MCF 10A (cell line): ENCODE results near the gene SLC6A3. TPM values are rescaled to one million over a fixed set of nuclear protein-coding genes. Genes with fewer than 3 reads are reported as not detected.

ENCODE experiments used
- BruUV-seq: library from RNA; stranded (reverse); fragments of 400-500 nt; replicated peaks from 2 replicates; lab custom pipeline; 2021; lab: Mats Ljungman, UMichigan
- CTCF ChIA-PET: fragments of 300-600 bp; sonication (Branson Sonifier 250); formaldehyde crosslinking; extraction: SDS; loops from one replicate; lab custom pipeline; 2021; ENCODE audit warnings: antibody characterized with exemption, inconsistent platforms; lab: Yijun Ruan, JAX
- POLR2A ChIA-PET: fragments of 300-600, 350-650 bp; sonication (Branson Sonifier 250); formaldehyde crosslinking; extraction: SDS; loops from one replicate; lab custom pipeline; 2020; ENCODE audit warnings: antibody characterized with exemption, inconsistent platforms; lab: Yijun Ruan, JAX
- DNase-seq: peaks from one replicate; pipeline ENCODE4 v3.0.0-alpha.2; 2018; ENCODE audit not compliant: unreplicated experiment
- H3K27ac Mint-ChIP-seq: one replicate; pipeline ENCODE4 v1.8.0; 2022; ENCODE audit warnings: mild to moderate bottlenecking, low read depth, mixed read lengths; ENCODE audit not compliant: unreplicated experiment
- H3K27me3 Mint-ChIP-seq: one replicate; pipeline ENCODE4 v1.8.0; 2022; ENCODE audit warnings: mixed read lengths; ENCODE audit not compliant: insufficient read depth, unreplicated experiment
- H3K36me3 Mint-ChIP-seq: one replicate; pipeline ENCODE4 v1.8.0; 2022; ENCODE audit warnings: mild to moderate bottlenecking, moderate library complexity, mixed read lengths; ENCODE audit not compliant: insufficient read depth, unreplicated experiment
- H3K4me1 Mint-ChIP-seq: one replicate; pipeline ENCODE4 v1.8.0; 2022; ENCODE audit warnings: mixed read lengths; ENCODE audit not compliant: insufficient read depth, unreplicated experiment
- H3K4me3 Mint-ChIP-seq: one replicate; pipeline ENCODE4 v1.8.0; 2022; ENCODE audit warnings: mild to moderate bottlenecking, moderate library complexity, mixed read lengths; ENCODE audit not compliant: unreplicated experiment
- H3K9me3 Mint-ChIP-seq: one replicate; pipeline ENCODE4 v1.8.0; 2022; ENCODE audit warnings: mixed read lengths; ENCODE audit not compliant: unreplicated experiment
- CTCF ChIP-seq: fragments of 200-600 bp; IDR thresholded peaks from one replicate; pipeline ENCODE4 v1.8.0; 2022; ENCODE audit warnings: antibody characterized with exemption, mild to moderate bottlenecking; ENCODE audit not compliant: unreplicated experiment
- intact Hi-C: fragments of 100-400 bp; cut with micrococcal nuclease; formaldehyde crosslinking; loops from 2 replicates; pipeline ENCODE4 v1.14.1; 2022
- total RNA-seq: library from RNA; stranded (reverse); gene quantifications from 2 replicates; pipeline ENCODE4 v1.2.3, GENCODE V29; 2022

SLC6A3 gene
- total RNA-seq, 1 experiment from 2014 or later: not detected

GRCh38 chr5:1480806-1481205 is 35.6 kb upstream of the SLC6A3 start:
- BruUV-seq: no TSS peak
- Mint-ChIP-seq H3K4me3 (no peak overlapping the region), H3K27me3 (no peaks in the 10 kb centered on the region), H3K36me3 (peaks cover 20% of the 10 kb centered on the region), H3K9me3 (no peaks in the 10 kb centered on the region), H3K4me1 (no peaks in the 10 kb centered on the region), H3K27ac (no peak overlapping the region)
- DNase-seq: no peak
- ChIA-PET POLR2A (no interaction called here), CTCF (interaction anchor here (0.7 kb wide), 1 partner anchor 32 kb away, joined by 4 read pairs; no protein-coding TSS in a partner anchor)
- TF ChIP-seq CTCF: no peak
- intact Hi-C loops: loop anchor here (10.0 kb wide), 1 partner anchor 124 kb away; no protein-coding TSS in a partner anchor

GRCh38 chr5:1480217-1480616 is 35.0 kb upstream of the SLC6A3 start:
- no peaks in the 10 kb centered on the region for H3K4me1 Mint-ChIP-seq
- BruUV-seq: no TSS peak
- CTCF ChIA-PET: interaction anchor here (0.6 to 0.9 kb wide), 3 partner anchors 12 to 1200 kb away, joined by 3 to 4 read pairs (median 3); no protein-coding TSS in a partner anchor
- no peaks in the 10 kb centered on the region for H3K27me3 Mint-ChIP-seq
- no peaks in the 10 kb centered on the region for H3K9me3 Mint-ChIP-seq
- POLR2A ChIA-PET: no interaction called here
- H3K36me3 Mint-ChIP-seq: peaks cover 22% of the 10 kb centered on the region
- intact Hi-C loops: loop anchor here (10.0 kb wide), 1 partner anchor 125 kb away; no protein-coding TSS in a partner anchor
- TF ChIP-seq CTCF: no peak
- no peak overlapping the region for H3K27ac Mint-ChIP-seq
- no peak for DNase-seq
- H3K4me3 Mint-ChIP-seq: no peak overlapping the region

GRCh38 chr5:1479581-1480188 is 34.4 kb upstream of the SLC6A3 start:
- no peaks in the 10 kb centered on the region for H3K27me3 Mint-ChIP-seq
- no peaks in the 10 kb centered on the region for H3K4me1 Mint-ChIP-seq
- no peaks in the 10 kb centered on the region for H3K9me3 Mint-ChIP-seq
- BruUV-seq: no TSS peak
- peak; percentile 41 for DNase-seq
- CTCF ChIA-PET: interaction anchor here (0.5 to 0.9 kb wide), 3 partner anchors 11 to 1199 kb away, joined by 3 read pairs; no protein-coding TSS in a partner anchor
- peaks cover 27% of the 10 kb centered on the region for H3K36me3 Mint-ChIP-seq
- H3K4me3 Mint-ChIP-seq: no peak overlapping the region
- TF ChIP-seq CTCF: peak; percentile 53
- intact Hi-C loops: loop anchor here (1.0 to 10.0 kb wide), 2 partner anchors 125 to 162 kb away; no protein-coding TSS in a partner anchor
- no peak overlapping the region for H3K27ac Mint-ChIP-seq
- POLR2A ChIA-PET: no interaction called here

GRCh38 chr5:1479066-1479465 is 33.8 kb upstream of the SLC6A3 start:
- intact Hi-C loops: loop anchor here (1.0 kb wide), 1 partner anchor 162 kb away; no protein-coding TSS in a partner anchor
- H3K27me3 Mint-ChIP-seq: no peaks in the 10 kb centered on the region
- TF ChIP-seq CTCF: no peak
- peaks cover 27% of the 10 kb centered on the region for H3K36me3 Mint-ChIP-seq
- BruUV-seq: no TSS peak
- POLR2A ChIA-PET: no interaction called here
- H3K9me3 Mint-ChIP-seq: no peaks in the 10 kb centered on the region
- H3K4me3 Mint-ChIP-seq: no peak overlapping the region
- H3K4me1 Mint-ChIP-seq: no peaks in the 10 kb centered on the region
- no peak overlapping the region for H3K27ac Mint-ChIP-seq
- CTCF ChIA-PET: interaction anchor here (0.5 kb wide), 1 partner anchor 11 kb away, joined by 3 read pairs; no protein-coding TSS in a partner anchor
- no peak for DNase-seq
